ENCODE results near the gene OR5J2.

DNA sequence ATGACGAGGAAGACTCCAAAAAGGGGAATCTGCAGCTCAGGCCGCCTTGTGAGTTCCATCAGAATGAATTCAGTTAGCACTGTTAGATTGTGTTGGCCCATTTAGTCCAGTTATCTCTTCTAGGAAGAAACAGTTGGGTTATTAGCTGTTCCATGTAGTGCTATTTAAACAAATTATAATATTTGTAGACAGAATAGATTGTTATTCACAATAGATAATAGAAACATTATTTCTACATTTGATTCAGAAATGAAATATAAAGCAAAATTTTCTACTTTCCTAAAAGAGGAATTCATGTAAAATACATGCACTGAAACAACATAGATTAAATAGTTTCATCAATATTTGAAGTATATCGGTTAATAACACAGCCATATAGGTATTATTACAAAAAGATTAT, 16.2 kb upstream of the OR5J2 start, which contains the start of gene OR8K5:
- TF ChIP-seq POLR2A (IDR thresholded peaks at IDR 0.05) (no peak), CTCF (IDR thresholded peaks at IDR 0.05) (no peak), EP300 (IDR thresholded peaks at IDR 0.05) (no peak), POLR2AphosphoS5 (IDR thresholded peaks at IDR 0.05) (no peak)

Measured in stomach (tissue), 4 donors.